AG20443 (cell line): ENCODE measurements around the gene RNF25.

Experiments
- DNase-seq: peaks from one replicate; pipeline ENCODE4 v3.0.0; 2012; ENCODE audit warnings: low spot score, mixed read lengths

RNF25 gene

GRCh38 chr2:218626369-218626768 is 45.4 kb downstream of the RNF25 start:
- no peak for DNase-seq

- no peak for DNase-seq
Measured at GRCh38 chr2:218623366-218623705, 48.5 kb downstream of the RNF25 start.

DNA sequence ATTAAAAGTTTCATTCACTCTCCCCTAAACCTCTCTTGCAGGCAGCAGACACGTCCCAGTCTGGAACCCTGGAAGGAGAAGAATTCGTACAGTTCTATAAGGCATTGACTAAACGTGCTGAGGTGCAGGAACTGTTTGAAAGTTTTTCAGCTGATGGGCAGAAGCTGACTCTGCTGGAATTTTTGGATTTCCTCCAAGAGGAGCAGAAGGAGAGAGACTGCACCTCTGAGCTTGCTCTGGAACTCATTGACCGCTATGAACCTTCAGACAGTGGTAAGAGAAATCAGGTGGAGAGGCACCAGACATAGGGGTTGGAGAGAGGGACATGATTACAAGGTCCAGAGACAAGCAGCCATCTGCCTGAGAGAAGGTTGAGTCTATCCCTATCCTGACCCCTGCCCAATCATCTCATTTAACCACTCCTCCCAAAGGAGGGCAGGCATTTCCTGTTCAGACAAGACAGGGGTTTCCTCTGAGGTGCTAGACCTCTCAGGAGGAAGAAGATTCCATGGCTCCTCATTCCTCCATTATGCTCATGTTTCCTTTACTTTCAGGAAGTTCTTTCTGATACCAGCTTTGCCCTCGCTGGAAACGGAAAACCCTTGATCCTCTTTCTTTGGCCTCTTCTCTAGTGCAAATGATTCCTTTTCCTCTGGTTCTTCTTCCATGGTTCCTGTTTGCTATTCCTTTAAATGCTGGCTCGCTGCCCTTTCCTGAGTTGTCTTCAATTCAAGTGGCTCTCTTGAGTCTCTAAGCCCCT is 49.0 kb downstream of the RNF25 start:
- no peak for DNase-seq

DNA sequence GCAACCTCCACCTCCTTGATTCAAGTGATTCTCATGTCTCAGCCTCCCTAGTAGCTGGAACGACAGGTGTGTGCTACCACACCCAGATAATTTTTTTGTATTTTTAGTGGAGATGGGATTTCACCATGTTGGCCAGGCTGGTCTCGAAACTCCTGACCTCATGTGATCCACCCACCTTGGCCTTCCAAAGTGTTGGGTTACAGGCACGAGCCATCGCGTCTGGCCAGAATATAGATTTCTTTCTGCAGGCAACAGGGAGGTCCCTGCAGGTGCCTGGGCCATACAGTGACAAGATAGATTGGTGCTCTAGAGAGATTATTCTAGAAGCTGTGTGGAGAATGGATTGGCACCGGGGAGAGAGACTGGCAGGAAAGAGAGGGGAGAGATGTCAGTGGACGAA is 50.8 kb downstream of the RNF25 start:
- no peak for DNase-seq

DNA sequence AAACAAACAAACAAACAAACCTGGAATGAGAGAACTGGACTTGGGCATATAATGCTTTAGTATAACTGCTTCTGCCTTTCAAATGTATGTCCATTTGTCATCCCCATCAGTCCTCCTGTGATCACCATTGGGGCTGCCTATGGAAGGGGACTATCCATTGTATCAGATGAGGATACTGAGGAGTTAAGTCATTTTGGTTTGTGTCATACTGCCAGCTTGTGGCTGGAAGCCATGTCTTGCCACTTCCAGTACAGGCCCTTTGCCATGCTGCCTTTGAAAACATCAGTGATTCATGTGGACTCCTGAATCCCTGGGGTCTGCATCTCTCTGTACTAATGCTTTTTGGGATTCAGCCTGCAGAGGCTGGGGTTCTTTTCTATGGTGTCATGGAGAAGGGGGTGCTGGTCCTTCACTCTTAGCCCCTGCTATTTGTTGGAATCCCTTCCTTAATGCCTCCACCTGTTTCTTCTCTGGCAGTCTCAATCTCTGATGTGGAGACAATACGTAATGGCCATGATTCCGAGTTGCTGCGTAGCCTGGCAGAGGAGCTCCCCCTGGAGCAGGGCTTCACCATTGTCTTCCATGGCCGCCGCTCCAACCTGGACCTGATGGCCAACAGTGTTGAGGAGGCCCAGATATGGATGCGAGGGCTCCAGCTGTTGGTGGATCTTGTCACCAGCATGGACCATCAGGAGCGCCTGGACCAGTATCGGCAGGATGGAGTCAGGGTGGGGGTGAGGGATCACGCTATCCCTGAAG is 53.5 kb downstream of the RNF25 start:
- DNase-seq = no peak

DNA sequence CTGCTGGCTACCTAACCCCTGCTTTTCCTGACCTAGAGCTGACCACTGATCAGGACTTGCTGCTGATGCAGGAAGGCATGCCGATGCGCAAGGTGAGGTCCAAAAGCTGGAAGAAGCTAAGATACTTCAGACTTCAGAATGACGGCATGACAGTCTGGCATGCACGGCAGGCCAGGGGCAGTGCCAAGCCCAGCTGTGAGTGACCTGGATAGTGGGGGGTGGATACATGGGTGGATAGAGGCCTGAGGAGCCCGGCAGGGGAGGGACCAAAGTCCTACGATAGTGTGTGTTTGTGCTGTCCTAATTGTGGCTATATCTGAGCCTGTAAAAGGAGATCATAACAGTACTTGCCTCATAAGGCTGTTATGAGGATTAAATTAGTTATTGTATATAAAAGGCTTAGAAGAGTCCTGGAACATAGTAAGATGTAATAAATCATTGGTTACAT is 55.9 kb downstream of the RNF25 start:
- no peak for DNase-seq
